ENCODE data around the gene C8B.

DNA sequence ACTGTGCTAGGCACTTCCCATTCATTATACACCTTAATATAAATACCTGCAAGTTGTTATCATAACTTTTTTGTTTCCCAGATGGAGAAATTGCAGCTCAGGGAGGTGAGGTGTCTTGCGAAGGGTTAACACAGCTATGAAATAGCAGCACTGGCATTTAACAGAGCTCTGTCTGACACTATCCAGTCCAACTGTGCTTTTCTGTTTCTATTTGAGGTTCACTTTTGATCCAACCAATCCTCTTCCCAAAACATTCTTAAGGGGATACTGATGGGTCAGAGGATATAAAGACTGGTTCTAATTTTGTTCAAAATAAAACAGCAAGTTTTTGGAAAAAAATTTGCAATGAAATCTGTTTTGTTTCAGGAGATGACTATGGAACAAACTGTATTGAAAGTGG lies 46.5 kb upstream of the C8B start:
- TF ChIP-seq POLR2AphosphoS5 (IDR thresholded peaks at IDR 0.05; ENCODE audit: borderline replicate concordance, low read depth, low read length) (no peak), EZH2 (IDR thresholded peaks at IDR 0.05) (no peak)

Data from SK-N-MC (cell line).